ENCODE measurements around the gene KAZALD1.

KAZALD1 gene

DNA sequence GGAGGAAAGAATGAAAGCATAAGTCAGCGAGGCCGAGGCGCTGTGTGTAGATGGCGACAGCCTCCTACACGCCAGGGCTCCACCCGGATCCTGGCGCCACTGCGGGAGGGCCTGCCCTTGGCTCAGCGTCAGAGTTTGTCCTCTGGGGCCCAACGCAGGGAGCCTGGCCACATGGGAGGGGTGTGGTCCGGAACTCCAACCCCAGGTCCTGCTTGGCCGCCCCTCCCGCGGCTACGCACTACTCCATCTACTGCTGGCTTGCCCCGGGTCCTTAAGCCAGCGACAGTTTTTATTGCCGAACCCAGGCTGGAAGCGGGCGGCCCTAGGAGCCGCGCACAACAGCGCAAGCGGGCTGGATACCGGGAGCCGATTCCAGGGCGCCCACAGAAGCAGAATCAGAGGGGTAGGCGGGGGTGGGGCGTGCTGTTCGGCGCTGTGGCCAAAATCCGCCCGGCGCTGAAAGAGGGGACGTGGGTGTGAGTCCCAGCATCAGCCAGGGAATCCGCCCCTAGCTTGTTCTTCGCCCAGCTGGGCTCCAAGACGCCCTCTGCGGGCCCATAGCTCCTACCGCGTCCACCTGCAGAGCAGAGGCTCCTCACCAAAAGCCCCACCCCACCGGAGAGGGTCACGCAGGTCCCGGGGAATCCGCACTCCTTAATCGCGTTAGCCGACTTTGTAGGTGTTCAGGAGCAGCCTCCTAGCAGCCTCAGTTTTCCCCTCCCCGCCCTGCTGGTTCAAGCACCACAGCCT is 4.5 kb downstream of the KAZALD1 start:
- Histone ChIP-seq H3K27ac (peak overlapping the region; percentile 86), H3K9ac (no peak overlapping the region)

DNA sequence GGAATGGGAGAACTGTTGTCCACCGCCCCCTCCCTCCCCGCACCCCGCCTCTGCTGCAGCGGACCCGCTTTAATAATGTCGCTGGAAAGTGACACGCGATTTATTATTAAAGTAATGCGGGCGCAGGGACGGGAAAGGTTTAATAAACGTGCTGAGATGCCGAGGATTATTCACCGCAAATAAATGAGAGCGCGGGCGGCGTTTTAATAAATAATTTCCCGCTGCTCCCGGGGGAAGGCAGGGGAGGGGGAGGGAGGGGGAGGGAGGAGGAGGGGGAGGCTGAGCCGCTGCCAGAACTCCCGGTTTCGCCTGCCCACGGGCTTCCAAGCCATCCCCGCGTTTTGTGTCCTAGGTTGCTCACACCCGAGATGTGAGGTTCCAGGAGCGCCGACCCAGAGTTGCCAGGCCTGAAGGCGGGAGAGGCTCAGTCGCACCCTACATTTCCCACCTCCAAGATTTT is 5.1 kb downstream of the KAZALD1 start:
- no peaks in the 10 kb centered on the region for H3K27me3 ChIP-seq (ENCODE audit: control insufficient read depth, insufficient read depth, low read length)
- H3K4me3 ChIP-seq (ENCODE audit: low read depth, low read length) = peak overlapping the region; percentile 70
- H3K4me2 ChIP-seq (ENCODE audit: low read length) = peak overlapping the region; percentile 99
- H3K9ac ChIP-seq = no peak overlapping the region
- TF ChIP-seq CTCF (IDR thresholded peaks at IDR 0.05) = no peak
- no peaks in the 10 kb centered on the region for H3K4me1 ChIP-seq
- no peaks in the 10 kb centered on the region for H3K79me2 ChIP-seq
- peak overlapping the region; percentile 95 for H2AFZ ChIP-seq
- no peaks in the 10 kb centered on the region for H3K36me3 ChIP-seq (ENCODE audit: control insufficient read depth, insufficient read depth, low read length)
- H3K9me3 ChIP-seq (ENCODE audit: control insufficient read depth, low read length) = no peaks in the 10 kb centered on the region
- H3K27ac ChIP-seq = peak overlapping the region; percentile 86

More for the DNA sequence above, 4.5 kb downstream of the KAZALD1 start:
- Histone ChIP-seq H2AFZ (peak overlapping the region; percentile 95), H3K4me2 (ENCODE audit: low read length) (peak overlapping the region; percentile 71), H3K9me3 (ENCODE audit: control insufficient read depth, low read length) (no peaks in the 10 kb centered on the region), H3K4me3 (ENCODE audit: low read depth, low read length) (peak overlapping the region; percentile 50), H3K36me3 (ENCODE audit: control insufficient read depth, insufficient read depth, low read length) (no peaks in the 10 kb centered on the region), H3K79me2 (no peaks in the 10 kb centered on the region), H3K27me3 (ENCODE audit: control insufficient read depth, insufficient read depth, low read length) (no peaks in the 10 kb centered on the region), H3K4me1 (no peaks in the 10 kb centered on the region)
- TF ChIP-seq CTCF (IDR thresholded peaks at IDR 0.05) = peak; percentile 47

GRCh38 chr10:101067356-101068083 is 5.7 kb downstream of the KAZALD1 start:
- peak overlapping the region; percentile 99 for H3K4me2 ChIP-seq (ENCODE audit: low read length)
- H3K9ac ChIP-seq = no peak overlapping the region
- H3K27me3 ChIP-seq (ENCODE audit: control insufficient read depth, insufficient read depth, low read length) = no peaks in the 10 kb centered on the region
- no peaks in the 10 kb centered on the region for H3K9me3 ChIP-seq (ENCODE audit: control insufficient read depth, low read length)
- peak overlapping the region; percentile 95 for H2AFZ ChIP-seq
- peak overlapping the region; percentile 67 for H3K27ac ChIP-seq
- no peaks in the 10 kb centered on the region for H3K36me3 ChIP-seq (ENCODE audit: control insufficient read depth, insufficient read depth, low read length)
- peak; percentile 96 for TF ChIP-seq CTCF (IDR thresholded peaks at IDR 0.05)
- no peaks in the 10 kb centered on the region for H3K4me1 ChIP-seq
- H3K4me3 ChIP-seq (ENCODE audit: low read depth, low read length) = peak overlapping the region; percentile 70
- no peaks in the 10 kb centered on the region for H3K79me2 ChIP-seq

GRCh38 chr10:101069441-101069840 is 7.7 kb downstream of the KAZALD1 start:
- Histone ChIP-seq H3K27ac (no peak overlapping the region), H2AFZ (no peak overlapping the region)

More at GRCh38 chr10:101069441-101069840, 7.7 kb downstream of the KAZALD1 start:
- H3K36me3 ChIP-seq (ENCODE audit: control insufficient read depth, insufficient read depth, low read length) = no peaks in the 10 kb centered on the region
- H3K4me3 ChIP-seq (ENCODE audit: low read depth, low read length) = no peak overlapping the region
- no peak for TF ChIP-seq CTCF (IDR thresholded peaks at IDR 0.05)
- peaks cover 4% of the 10 kb centered on the region for H3K27me3 ChIP-seq (ENCODE audit: control insufficient read depth, insufficient read depth, low read length)
- H3K9ac ChIP-seq = no peak overlapping the region
- no peaks in the 10 kb centered on the region for H3K4me1 ChIP-seq
- H3K9me3 ChIP-seq (ENCODE audit: control insufficient read depth, low read length) = no peaks in the 10 kb centered on the region
- H3K4me2 ChIP-seq (ENCODE audit: low read length) = no peak overlapping the region
- H3K79me2 ChIP-seq = no peaks in the 10 kb centered on the region

Data from parathyroid adenoma (tissue), 2 donors.